Activated CD4-positive, CD25-positive, alpha-beta regulatory T cell (primary cell): Measurements from ENCODE around the gene TNC.

Experiments
- DNase-seq, 4 experiments: peaks; one replicate each; lab custom pipeline; 2025; lab: John Stamatoyannopoulos, UW

TNC gene

DNA sequence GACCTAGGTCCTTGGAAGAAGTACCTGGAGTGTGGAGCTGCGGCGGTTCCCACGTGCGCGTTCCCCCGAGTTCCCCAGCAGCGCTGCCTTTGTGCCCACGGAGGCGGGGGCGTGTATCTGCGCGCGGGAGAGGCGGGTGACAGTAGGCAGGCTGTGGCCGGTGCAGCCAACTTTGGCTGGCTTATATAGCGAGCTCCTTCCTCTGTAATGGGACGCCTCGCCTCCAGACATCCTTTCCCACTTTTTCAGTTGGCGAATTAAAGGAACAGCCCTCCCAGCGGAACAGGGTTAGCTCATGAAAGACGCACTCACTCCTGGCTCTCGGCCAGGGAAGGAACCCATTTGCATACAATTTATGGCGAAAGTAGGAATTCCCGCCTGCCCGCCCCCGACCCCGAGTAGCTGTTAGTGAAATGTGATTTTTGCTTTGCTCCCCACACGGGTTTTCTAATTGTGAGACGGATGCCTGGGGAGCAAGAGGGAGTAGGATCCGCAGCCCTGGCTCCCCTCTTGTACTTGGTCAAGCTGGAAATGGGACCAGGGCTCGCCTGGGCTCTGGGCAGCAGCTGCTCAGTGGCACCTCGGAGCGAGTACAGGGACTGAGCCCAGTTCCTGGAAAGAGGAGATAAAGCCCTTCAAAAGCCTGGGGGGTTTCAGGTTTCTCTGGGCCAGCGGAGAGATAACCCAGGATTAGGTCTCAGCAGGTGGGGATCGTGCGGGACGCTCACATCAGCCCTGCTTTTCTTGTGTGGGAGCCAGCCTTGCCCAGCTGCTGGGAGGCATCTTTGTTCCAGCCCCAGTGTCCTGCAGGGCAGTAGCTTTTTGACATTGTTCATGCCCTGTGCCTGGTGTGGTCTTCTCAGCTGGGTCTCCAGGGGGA, at the start of gene TNC:
TNC (minus strand) TSS at position 159 of the 880 bp plus-strand sequence. CDS start 27,139 bp downstream, outside the sequence.
- DNase-seq, result no peak

- no peak for DNase-seq
These were observed 49.2 kb upstream of the TNC start for GRCh38 chr9:115167175-115167574.

DNA sequence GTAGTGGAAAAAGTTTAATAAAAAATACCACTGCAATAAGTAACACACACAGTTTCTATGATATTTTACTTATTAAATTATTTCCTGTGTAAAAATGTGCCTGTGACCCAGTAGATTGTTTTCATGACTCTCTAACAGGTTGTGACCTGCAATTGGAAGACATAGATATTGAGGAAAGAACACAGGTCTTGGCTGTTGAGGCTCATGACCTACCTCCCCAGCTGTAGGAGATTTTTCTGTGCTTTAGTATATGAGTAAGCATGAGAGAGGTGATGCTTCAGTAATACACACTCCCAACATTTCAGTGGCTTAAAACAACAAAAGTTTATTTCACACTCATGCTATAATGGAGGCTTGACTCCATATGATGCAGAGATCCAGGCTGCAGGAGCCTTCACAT, 47.3 kb upstream of the TNC start:
- no peak for DNase-seq

DNA sequence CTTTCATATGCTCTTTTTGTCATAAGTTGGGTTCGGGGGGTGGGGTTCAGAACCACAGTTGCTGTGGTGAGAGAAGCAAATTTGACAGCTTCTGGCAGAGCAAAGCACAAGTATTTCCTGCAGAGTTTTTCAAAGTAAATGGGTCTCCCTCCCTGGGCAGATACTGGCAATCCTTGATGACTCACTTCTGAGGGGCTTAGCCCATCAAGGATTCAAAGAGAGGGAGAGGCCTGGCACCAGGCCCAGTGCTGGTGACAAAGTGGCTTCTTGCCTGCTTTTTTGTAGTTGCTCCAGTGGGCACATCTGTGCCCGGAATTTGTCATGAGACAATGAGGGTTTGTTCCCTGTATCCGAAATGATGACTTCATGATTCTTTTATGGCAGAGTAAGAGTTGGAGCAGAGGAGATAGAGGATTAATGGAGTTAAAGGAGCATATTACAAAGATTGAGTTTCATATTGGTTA, 46.6 kb upstream of the TNC start:
- no peak for DNase-seq

GRCh38 chr9:115162946-115163345, 45.0 kb upstream of the TNC start:
- no peak for DNase-seq

GRCh38 chr9:115161446-115161845, 43.5 kb upstream of the TNC start:
- DNase-seq, result no peak

DNA sequence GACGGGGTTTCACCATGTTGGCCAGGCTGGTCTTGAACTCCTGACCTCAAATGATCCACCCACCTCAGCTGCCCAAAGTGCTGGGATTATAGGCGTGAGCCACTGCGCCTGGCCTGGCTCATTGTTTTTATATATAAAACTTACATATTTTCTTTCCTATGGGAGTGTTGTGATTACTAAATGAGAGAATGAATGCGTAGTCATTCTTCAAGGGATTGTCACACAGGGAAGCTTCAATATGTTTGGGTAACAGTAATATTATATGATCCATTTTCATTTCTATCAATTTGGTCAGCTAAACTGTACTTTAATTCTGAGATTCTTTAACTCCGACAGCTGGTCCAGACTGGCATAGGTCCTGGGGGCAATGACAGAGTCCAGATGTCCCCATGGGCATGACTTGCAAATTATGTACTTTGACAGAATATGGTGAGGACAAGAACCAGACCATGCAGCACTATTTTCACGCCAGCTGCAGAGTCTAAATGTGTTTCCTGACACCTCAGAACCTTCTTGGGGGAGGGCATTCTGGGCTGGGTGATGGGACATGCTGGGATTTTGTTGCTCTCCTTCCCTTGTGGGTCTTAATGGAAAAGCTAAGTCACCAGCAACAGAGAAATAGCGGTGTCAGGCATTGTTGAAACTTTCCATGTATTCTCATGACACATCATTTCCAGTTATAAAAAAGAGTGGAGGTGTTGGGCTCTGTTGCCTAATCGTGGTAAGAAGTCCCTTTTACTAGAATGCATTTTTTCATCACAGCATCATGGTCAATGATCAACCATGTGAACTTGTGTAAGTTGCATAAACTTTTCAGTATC, 40.9 kb upstream of the TNC start:
- no peak for DNase-seq

- DNase-seq, result no peak
These were observed 39.3 kb upstream of the TNC start for GRCh38 chr9:115157245-115157674.

GRCh38 chr9:115155037-115155436, 37.1 kb upstream of the TNC start:
- DNase-seq, result no peak

GRCh38 chr9:115154617-115155016, 36.7 kb upstream of the TNC start:
- no peak for DNase-seq

GRCh38 chr9:115152281-115152820, 34.4 kb upstream of the TNC start:
- DNase-seq, result no peak

- no peak for DNase-seq
These were observed 30.8 kb upstream of the TNC start for GRCh38 chr9:115148721-115149120.

- no peak for DNase-seq
These were observed 28.6 kb upstream of the TNC start for GRCh38 chr9:115146581-115147021.

DNA sequence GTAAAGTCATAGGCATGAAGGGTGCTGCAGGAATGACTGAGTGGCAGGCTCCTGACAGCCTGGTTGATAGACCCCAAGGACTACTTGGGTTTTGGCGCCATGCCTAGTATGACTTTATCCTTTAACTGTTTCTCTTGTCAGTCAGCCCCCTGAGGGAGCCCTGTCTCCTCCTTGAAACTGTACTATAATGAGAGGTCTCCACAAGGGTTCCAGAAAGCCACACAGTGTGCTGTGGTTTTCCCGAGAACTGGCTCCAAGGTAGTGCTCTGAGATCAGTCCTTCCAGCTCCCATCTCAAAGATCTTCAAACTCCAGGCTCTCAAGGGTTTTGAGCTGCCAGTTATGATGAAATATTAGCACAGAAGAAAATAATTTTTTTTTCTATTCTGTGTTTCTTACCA, 26.7 kb upstream of the TNC start:
- no peak for DNase-seq

DNA sequence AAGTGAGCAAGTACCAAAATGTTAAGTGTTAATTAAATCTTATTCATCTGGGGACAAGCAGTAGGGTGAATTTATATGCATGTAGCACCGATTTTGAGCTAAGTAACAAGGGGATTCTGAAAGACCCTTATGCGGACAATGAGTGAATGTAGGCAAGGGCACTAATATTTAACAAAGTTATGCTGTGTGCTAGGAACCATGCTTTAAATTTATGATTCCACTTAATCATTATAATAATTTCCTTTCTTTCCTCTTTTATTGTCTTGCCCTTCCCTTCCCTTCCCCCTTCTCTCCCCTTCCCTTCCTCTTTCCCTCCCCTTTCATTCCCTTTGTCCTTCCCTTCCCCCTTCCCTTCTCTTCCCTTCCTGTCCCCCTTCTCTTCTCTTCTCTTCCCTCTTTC, 25.7 kb upstream of the TNC start:
- no peak for DNase-seq

GRCh38 chr9:115142517-115143270, 24.7 kb upstream of the TNC start:
- no peak for DNase-seq

DNA sequence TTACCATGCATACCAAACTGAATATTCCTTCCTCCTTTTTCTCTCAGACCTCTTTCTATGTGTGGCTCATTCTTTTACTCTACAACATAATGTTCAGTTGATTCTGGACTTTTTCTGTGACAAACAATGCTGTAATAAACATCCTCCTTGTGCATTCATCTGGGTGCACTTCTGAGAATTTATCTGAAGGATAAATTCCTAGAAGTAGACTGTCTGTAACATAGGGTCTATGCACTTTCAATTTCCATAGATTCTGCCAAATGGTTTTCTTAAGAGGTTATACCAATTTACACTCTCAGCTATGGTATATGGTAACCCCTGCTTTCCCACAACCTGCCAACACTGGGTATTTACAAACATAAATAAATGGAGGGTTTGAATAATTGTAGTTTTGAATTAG, 24.1 kb upstream of the TNC start:
- DNase-seq, result no peak

DNA sequence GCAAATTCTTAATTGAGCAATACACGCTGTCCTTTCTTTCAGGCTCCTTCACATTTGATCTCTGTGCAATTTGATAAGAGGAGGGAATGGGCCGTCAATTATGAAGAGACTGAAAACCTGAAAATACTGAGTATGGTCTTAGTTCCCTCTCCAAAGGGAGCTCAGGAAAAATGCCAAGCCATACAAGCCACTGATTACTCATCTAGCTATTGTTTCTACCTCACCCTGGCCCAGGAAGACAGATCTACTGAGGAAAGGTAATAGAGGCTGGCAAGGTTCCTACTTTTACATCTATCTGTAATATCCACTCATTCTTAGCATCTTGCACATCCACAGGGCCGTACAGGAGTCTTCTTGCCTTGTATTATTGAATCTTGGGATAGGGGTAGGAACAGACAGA, 23.7 kb upstream of the TNC start:
- DNase-seq, result no peak

DNA sequence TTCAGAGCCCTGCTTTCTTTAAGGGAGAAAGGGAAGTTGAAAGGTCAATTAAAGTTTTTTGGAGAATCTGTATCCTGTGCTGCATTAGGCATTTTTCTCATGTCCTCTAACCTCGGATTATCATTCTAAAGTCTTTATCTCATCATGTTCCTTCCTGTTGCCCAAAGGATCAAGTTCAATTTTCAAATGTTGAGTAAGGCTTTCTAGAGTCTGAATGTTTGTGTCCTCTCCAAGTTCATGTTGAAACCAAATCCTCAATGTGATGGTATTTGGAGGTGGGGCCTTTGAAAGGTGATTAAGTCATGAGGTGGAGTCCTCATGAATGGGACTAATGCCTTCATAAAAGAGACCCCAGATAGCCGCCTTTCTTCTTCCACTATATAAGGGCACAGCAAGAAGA, 20.2 kb upstream of the TNC start:
- DNase-seq, result no peak

- DNase-seq, result no peak
These were observed 19.6 kb upstream of the TNC start for GRCh38 chr9:115137526-115137925.

DNA sequence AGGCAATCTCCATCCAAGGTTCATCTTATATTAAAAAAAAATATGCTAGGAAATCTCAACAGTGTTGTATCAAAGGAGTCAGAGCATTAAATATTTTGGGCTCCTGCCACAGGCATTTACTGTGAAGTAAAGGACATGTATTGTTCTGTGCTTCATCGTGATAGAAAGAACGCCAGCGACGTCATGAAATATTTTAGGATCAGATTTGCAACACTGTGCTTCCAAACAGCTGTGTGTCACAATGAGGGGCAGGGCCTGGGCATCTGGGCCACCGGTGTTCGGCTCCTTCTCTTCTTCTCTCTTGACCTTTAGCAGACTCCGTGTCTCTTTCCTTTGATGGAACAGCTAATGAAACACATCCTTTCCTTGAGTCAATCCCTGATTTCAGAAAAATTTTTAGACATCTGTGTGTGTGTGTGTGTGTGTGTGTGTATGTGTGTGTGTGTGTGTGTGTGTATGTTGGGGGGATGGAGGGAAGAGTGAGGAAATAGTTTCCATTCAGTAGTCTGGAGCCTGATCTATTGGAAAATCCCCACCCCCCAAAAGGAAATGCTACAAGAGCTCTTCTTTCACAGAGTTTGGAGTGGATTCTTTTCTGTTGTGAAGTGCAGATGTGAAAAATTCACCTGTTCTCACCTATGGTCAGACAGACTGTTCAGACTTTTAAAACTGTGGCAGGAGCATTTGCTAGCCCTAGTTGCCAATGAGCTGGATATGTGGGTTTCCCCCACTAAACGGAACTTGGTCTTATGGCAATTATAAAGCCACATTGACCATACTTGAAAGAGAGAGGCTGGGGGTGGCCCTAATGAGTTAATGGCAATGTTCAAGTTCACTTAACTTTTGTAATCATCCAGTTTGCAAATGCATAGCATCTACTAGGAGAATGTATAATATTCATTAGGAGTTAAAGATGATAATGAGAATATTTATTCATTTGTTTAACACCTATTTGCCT, 18.1 kb upstream of the TNC start:
- no peak for DNase-seq
